IMR-90 (cell line): ENCODE data around the gene KRT76. TPM values are rescaled to one million over a fixed set of nuclear protein-coding genes. Genes with fewer than 3 reads are reported as not detected.

ENCODE experiments used
- ATAC-seq: fragments of 200-7000 bp; cut with Tn5 transposase; 2 replicates; pipeline ENCODE4 v1.9.1; 2020; ENCODE audit warnings: low read depth, mild to moderate bottlenecking, moderate library complexity
- BruUV-seq: library from RNA; stranded (reverse); fragments of 400-500 nt; replicated peaks from 2 replicates; lab custom pipeline; 2021; lab: Mats Ljungman, UMichigan
- CTCF ChIA-PET: fragments of 300-600 bp; formaldehyde crosslinking; extraction: SDS; loops from one replicate; lab custom pipeline; 2021; ENCODE audit warnings: antibody characterized with exemption; lab: Yijun Ruan, JAX
- POLR2A ChIA-PET: fragments of 300-600 bp; sonication (Branson Sonifier 250); formaldehyde crosslinking; loops from one replicate; lab custom pipeline; 2022; ENCODE audit warnings: antibody characterized with exemption; ENCODE audit not compliant: unreplicated experiment; lab: Charles Lee
- DNase-seq: peaks from one replicate; pipeline ENCODE4 v3.0.0; 2013
- H2AFZ ChIP-seq: replicated peaks from 2 replicates; pipeline ENCODE3; 2013; ENCODE audit warnings: low read length, mild to moderate bottlenecking; ENCODE audit not compliant: poor library complexity
- H2AK5ac ChIP-seq: 2 replicates; pipeline ENCODE4 v1.6.1; 2013; ENCODE audit warnings: low read depth, low read length, inconsistent platforms
- H2AK9ac ChIP-seq: replicated peaks from 2 replicates; pipeline ENCODE3; 2013; ENCODE audit warnings: mild to moderate bottlenecking, low read depth, low read length, moderate library complexity; ENCODE audit not compliant: poor library complexity
- H2BK120ac ChIP-seq: 2 replicates; pipeline ENCODE4 v1.6.1; 2013; ENCODE audit warnings: low read depth, low read length, inconsistent platforms
- H2BK15ac ChIP-seq: 3 replicates; pipeline ENCODE4 v1.6.1; 2013; ENCODE audit warnings: low read depth, low read length, inconsistent platforms
- H2BK20ac ChIP-seq: 2 replicates; pipeline ENCODE4 v1.6.1; 2013; ENCODE audit warnings: low read depth, mild to moderate bottlenecking, inconsistent platforms, low read length, moderate library complexity
- H2BK5ac ChIP-seq: 2 replicates; pipeline ENCODE4 v1.6.1; 2013; ENCODE audit warnings: mild to moderate bottlenecking, low read depth, low read length, inconsistent platforms; ENCODE audit not compliant: poor library complexity, severe bottlenecking
- H3K14ac ChIP-seq: replicated peaks from 2 replicates; pipeline ENCODE4 v1.6.1; 2013; ENCODE audit warnings: low read depth, low read length, inconsistent platforms
- H3K18ac ChIP-seq: 2 replicates; pipeline ENCODE4 v1.6.1; 2013; ENCODE audit warnings: low read depth, low read length, control low read depth
- H3K23ac ChIP-seq: 2 replicates; pipeline ENCODE4 v1.6.1; 2013; ENCODE audit warnings: low read depth, low read length, inconsistent platforms
- H3K27ac ChIP-seq: 2 replicates; pipeline ENCODE4 v1.5.1; 2013; ENCODE audit warnings: mild to moderate bottlenecking, control low read depth, low read length; ENCODE audit not compliant: insufficient read depth
- H3K27me3 ChIP-seq: 2 replicates; pipeline ENCODE4 v1.6.1; 2013; ENCODE audit warnings: low read length; ENCODE audit not compliant: control insufficient read depth, insufficient read depth
- H3K36me3 ChIP-seq: 2 replicates; pipeline ENCODE4 v1.6.1; 2013; ENCODE audit warnings: low read length, mixed read lengths; ENCODE audit not compliant: control insufficient read depth, insufficient read depth
- H3K4ac ChIP-seq: 2 replicates; pipeline ENCODE4 v1.6.1; 2013; ENCODE audit warnings: low read depth, low read length, inconsistent platforms
- H3K4me1 ChIP-seq: 2 replicates; pipeline ENCODE4 v1.6.1; 2013; ENCODE audit warnings: low read length, mixed read lengths; ENCODE audit not compliant: control insufficient read depth, insufficient read depth
- H3K4me2 ChIP-seq: 2 replicates; pipeline ENCODE4 v1.6.1; 2013; ENCODE audit warnings: low read depth, mild to moderate bottlenecking, control low read depth, low read length, moderate library complexity
- H3K4me3 ChIP-seq: 2 replicates; pipeline ENCODE4 v1.5.1; 2013; ENCODE audit warnings: low read depth, mild to moderate bottlenecking, control low read depth, low read length, moderate library complexity; ENCODE audit not compliant: insufficient read depth
- H3K56ac ChIP-seq: 2 replicates; pipeline ENCODE4 v1.6.1; 2013; ENCODE audit warnings: low read length, inconsistent platforms; ENCODE audit not compliant: insufficient read depth; ENCODE audit errors: extremely low read depth
- H3K79me1 ChIP-seq, 2 experiments: 2 replicates each; pipeline ENCODE4 v1.6.1; 2013; ENCODE audit warnings: low read length in 2 of 2, inconsistent platforms in 1 of 2, low read depth in 1 of 2
- H3K9ac ChIP-seq: 2 replicates; pipeline ENCODE4 v1.6.1; 2013; ENCODE audit warnings: low read depth, low read length, control low read depth
- H3K9me1 ChIP-seq: 2 replicates; pipeline ENCODE4 v1.6.1; 2013; ENCODE audit warnings: low read length, inconsistent platforms; ENCODE audit not compliant: insufficient read depth
- H3K9me3 ChIP-seq: 2 replicates; pipeline ENCODE4 v1.6.1; 2013; ENCODE audit warnings: low read length; ENCODE audit not compliant: control insufficient read depth, insufficient read depth
- H4K20me1 ChIP-seq: 2 replicates; pipeline ENCODE4 v1.6.1; 2013; ENCODE audit warnings: low read length, inconsistent platforms; ENCODE audit not compliant: insufficient read depth
- H4K5ac ChIP-seq: 2 replicates; pipeline ENCODE4 v1.6.1; 2013; ENCODE audit warnings: mild to moderate bottlenecking, low read depth, low read length, control low read depth
- H4K8ac ChIP-seq, 2 experiments: 2 replicates each; pipeline ENCODE4 v1.6.1; 2013; ENCODE audit warnings: low read depth in 2 of 2, low read length in 2 of 2, control low read depth in 1 of 2, inconsistent platforms in 1 of 2
- H4K91ac ChIP-seq: 2 replicates; pipeline ENCODE4 v1.6.1; 2013; ENCODE audit warnings: low read depth, low read length, inconsistent platforms; ENCODE audit not compliant: insufficient read depth
- BHLHE40 ChIP-seq: fragments of 150-350 bp; IDR thresholded peaks from 2 replicates; pipeline ENCODE4 v1.6.1; 2016; ENCODE audit warnings: mild to moderate bottlenecking, low read depth, low read length
- ELK1 ChIP-seq: fragments of 150-350 bp; IDR thresholded peaks from 2 replicates; pipeline ENCODE4 v1.6.1; 2016; ENCODE audit warnings: low read depth, mild to moderate bottlenecking, low read length, moderate library complexity, borderline replicate concordance
- MAZ ChIP-seq: IDR thresholded peaks from 2 replicates; pipeline ENCODE4 v1.6.1; 2012; ENCODE audit warnings: low read depth, mild to moderate bottlenecking, low read length, improper control_type of control experiment, moderate library complexity, borderline replicate concordance
- NFE2L2 ChIP-seq: fragments of 150-350 bp; IDR thresholded peaks from 2 replicates; pipeline ENCODE4 v1.6.1; 2016; ENCODE audit warnings: low read depth, mild to moderate bottlenecking, low read length
- POLR2A ChIP-seq: IDR thresholded peaks from 2 replicates; pipeline ENCODE4 v1.6.1; 2012; ENCODE audit warnings: mild to moderate bottlenecking, low read depth, low read length
- RCOR1 ChIP-seq: IDR thresholded peaks from 2 replicates; pipeline ENCODE4 v1.6.1; 2012; ENCODE audit warnings: mild to moderate bottlenecking, low read length, improper control_type of control experiment; ENCODE audit not compliant: insufficient replicate concordance
- RFX5 ChIP-seq: IDR thresholded peaks from 2 replicates; pipeline ENCODE4 v1.8.0; 2012; ENCODE audit warnings: low read depth, mild to moderate bottlenecking, low read length, moderate library complexity
- SMC3 ChIP-seq: fragments of 150-350 bp; IDR thresholded peaks from 2 replicates; pipeline ENCODE4 v1.6.1; 2016; ENCODE audit warnings: low read depth, mild to moderate bottlenecking, antibody characterized with exemption, low read length, moderate library complexity
- whole genome bisulfite sequencing, 2 experiments: methylation state at CpG; one replicate each; pipeline versions ENCODE4 v1.1.5 to v1.1.7; 2013; ENCODE audit warnings: missing lambda C conversion rate in 2 of 2; ENCODE audit not compliant: insufficient read length in 1 of 2; ENCODE audit errors: extremely low coverage in 2 of 2; 5-methylcytosine and 5-hydroxymethylcytosine counted together
- dilution Hi-C: fragments of 300-500 bp; cut with HindIII; formaldehyde crosslinking; loops from one replicate; pipeline ENCODE4 v1.14.3; 2018; ENCODE audit warnings: low sequenced_read_pairs; ENCODE audit not compliant: unreplicated experiment
- in situ Hi-C: fragments of 300-500 bp; cut with MboI; formaldehyde crosslinking; loops from 3 replicates; pipeline ENCODE4 v1.14.3; 2019; ENCODE audit warnings: low sequenced_read_pairs, inconsistent platforms, mixed read lengths
- intact Hi-C: fragments of 100-400 bp; cut with micrococcal nuclease; formaldehyde crosslinking; loops from 2 replicates; pipeline ENCODE4 v1.10.0; 2022
- polyA plus RNA-seq, 3 experiments: library from polyadenylated mRNA; depleted of rRNA; stranded (reverse); fragments of >200 nt; gene quantifications; 2 replicates each; pipeline ENCODE4 v1.2.3, GENCODE V29; 2012; ENCODE audit warnings: low replicate concordance in 1 of 3
- total RNA-seq: library from RNA; depleted of rRNA; stranded (reverse); fragments of >200 nt; gene quantifications from 2 replicates; pipeline ENCODE4 v1.2.3, GENCODE V29; 2012

KRT76 gene
- total and polyA plus RNA-seq, 2 of the 4 experiments (the other 2 are of a cell fraction): not detected

DNA sequence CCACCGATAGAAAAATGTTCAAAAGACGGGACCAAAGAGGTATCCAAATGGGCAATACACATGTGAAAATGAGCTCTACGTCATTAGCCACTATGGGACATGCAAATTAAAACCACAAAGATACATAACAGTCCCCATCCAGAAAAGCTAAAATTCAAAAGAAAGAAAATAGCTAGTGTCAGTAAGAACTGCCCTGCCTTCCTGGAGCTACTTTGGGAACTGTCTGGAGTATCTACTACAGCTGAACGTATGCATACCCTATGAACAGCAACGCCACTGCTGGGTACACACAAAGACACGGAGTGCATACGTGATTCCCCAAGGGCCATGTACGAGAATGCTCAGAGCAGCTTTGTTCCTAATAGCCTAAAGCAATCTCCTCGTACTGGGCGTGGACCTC is 48.0 kb downstream of the KRT76 start:
- Histone ChIP-seq H3K4ac (no peak overlapping the region), H3K18ac (no peak overlapping the region), H3K27ac (no peak overlapping the region), H3K9me1 (no peaks in the 10 kb centered on the region), H4K8ac (no peak overlapping the region), H2BK120ac (no peak overlapping the region), H3K4me2 (no peak overlapping the region), H3K36me3 (no peaks in the 10 kb centered on the region), H3K23ac (no peak overlapping the region), H2AK9ac (no peak overlapping the region), H3K56ac (no peak overlapping the region), H2BK5ac (no peak overlapping the region), H3K79me1 (no peaks in the 10 kb centered on the region), H4K5ac (no peak overlapping the region), H3K9ac (no peak overlapping the region), H3K27me3 (peaks cover 6% of the 10 kb centered on the region), H3K9me3 (no peaks in the 10 kb centered on the region), H3K4me3 (no peak overlapping the region), H4K91ac (no peak overlapping the region), H2BK15ac (no peak overlapping the region), H2AK5ac (no peak overlapping the region), H4K20me1 (no peaks in the 10 kb centered on the region), H2BK20ac (no peak overlapping the region), H3K14ac (no peak overlapping the region), H2AFZ (peak overlapping the region; percentile 19), H3K4me1 (no peaks in the 10 kb centered on the region)
- intact Hi-C loops: loop anchor here (10.0 kb wide), 1 partner anchor 136 kb away; no protein-coding TSS in a partner anchor
- no peak for TF ChIP-seq BHLHE40
- TF ChIP-seq POLR2A: no peak
- TF ChIP-seq MAZ: no peak
- no peak for TF ChIP-seq RCOR1
- no peak for TF ChIP-seq RFX5
- no peak for TF ChIP-seq NFE2L2
- TF ChIP-seq SMC3: no peak
- no peak for TF ChIP-seq ELK1
- ATAC-seq (no peak), DNase-seq (no peak)
- WGBS, 2 experiments: 51% methylated on average over 5 of the region's 10 CpGs; no CpG with 5 or more reads in 1 of the 2 experiments
- POLR2A ChIA-PET: no interaction called here
- CTCF ChIA-PET: no interaction called here
- BruUV-seq: no TSS peak
- in situ Hi-C loops: no loop called here
- dilution Hi-C loops: no loop called here
